Activated CD4-positive, alpha-beta T cell treated with anti-CD3 and anti-CD28 coated beads for 24 hours (primary cell): ENCODE results near the gene GPRC5B.

Source experiments
- DNase-seq, 2 donors: peaks; one replicate each; pipeline ENCODE4 v3.0.0-alpha.2; 2020; ENCODE audit warnings: low read depth in 2 of 2

GPRC5B gene

GRCh38 chr16:19872179-19872863, 12.3 kb downstream of the GPRC5B start:
- no peak for DNase-seq

DNA sequence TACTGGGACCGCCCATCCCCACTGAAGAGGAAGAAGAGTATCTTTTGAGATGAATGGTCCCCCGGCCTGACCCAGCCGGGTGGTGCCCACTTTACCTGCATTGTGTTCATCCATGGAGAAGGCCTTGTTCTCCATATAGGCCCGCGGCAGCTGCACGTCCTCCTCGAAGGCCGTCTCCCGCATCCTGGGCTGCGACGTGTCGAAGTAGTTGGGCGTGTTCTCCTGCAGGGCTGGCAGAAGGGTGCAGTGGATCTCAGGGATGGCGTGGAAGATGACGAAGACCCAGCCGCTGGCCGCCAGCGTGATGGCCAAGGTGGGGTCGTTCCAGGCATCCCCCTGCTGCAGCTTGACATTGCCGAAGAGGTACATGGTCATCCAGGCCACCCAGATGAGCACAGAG, 12.9 kb downstream of the GPRC5B start:
- no peak for DNase-seq

- no peak for DNase-seq
These were observed 16.2 kb downstream of the GPRC5B start for GRCh38 chr16:19868421-19868820.

GRCh38 chr16:19864566-19864965, 20.1 kb downstream of the GPRC5B start:
- DNase-seq: no peak

DNA sequence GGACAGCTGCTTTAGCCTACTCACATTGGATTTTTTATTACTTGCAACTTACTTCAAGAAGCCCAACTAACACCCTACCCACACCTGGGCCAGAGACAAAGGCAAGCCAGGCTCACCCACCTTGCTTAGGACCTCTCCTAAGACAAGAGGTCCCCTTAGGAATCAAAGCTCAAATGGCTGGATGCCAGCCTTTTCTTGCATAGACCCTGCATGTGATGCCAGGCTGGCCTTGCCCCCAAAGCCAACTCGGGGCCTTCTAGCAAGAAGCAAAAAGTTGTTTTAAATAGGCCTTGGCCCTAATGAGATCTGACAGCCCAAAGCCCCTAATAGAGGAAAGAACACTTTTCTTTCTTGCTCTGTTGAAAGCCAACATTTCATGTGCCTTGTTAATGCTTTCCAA, 20.7 kb downstream of the GPRC5B start:
- no peak for DNase-seq

DNA sequence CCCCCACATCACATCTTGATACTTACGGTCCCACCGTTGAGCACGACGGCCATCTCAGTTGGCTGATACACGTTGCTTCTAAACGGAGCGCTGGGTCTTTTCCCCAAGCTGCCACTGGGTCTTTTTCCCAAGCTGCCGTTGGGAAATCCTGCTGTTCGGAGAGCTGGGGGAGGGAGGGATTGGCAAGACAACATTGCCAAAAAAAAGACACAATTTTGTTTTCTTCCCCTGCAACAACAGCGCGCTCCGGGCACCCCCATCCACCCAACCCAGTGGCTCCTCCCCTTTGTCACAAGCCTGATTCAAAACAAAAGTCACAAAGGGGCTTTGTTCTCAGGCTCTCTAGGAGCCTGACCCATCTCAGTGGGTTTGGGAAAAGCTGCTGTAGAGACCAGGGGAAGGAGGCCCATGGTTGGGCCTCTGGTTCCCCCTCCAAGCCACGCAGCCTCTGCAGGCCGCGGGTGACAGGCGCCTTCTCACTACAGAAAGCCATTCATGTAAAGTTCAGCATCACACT, 22.8 kb downstream of the GPRC5B start:
- no peak for DNase-seq

DNA sequence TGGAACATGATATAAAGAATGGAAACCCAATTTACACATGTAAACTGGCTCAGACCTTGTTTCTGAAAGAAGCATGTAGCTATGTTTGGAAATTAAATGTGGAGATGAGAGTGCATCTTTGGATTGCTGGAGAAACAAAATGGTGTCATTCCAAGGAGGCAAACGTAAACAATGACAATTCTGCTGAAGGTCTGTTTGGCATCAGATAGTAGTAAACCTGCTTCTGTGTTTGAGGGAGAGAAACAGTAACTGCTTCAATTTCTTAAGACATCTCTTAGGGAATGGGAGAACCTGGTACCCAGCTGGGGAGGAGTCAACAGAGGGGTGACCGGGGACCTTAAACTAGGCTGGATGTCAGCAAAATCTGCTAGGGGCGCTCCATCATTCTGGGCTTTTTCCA, 23.5 kb downstream of the GPRC5B start:
- no peak for DNase-seq

- no peak for DNase-seq
These were observed 24.2 kb downstream of the GPRC5B start for GRCh38 chr16:19860166-19861041.

DNA sequence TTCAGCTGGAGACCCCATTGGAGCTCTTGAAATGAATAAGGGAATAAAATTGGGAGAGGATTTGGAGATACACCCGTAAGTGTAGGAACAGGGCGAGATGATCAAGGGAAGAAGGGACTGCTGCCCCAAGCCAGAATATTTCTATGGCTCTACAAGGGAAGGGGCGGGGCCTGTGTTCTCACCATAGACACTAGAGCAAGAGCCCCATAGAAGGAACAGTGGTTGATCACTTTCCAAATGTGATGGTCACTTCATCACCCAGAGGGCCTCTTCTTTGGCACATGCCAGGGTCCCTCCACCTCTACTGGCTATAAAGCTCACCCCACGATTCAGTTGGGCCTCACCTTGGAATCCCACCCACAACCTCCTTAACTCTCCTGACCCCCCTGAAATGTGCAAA, 25.0 kb downstream of the GPRC5B start:
- DNase-seq: no peak

- DNase-seq: no peak
These were observed 25.5 kb downstream of the GPRC5B start for GRCh38 chr16:19859166-19859565.

GRCh38 chr16:19858340-19859018, 26.2 kb downstream of the GPRC5B start:
- no peak for DNase-seq

DNA sequence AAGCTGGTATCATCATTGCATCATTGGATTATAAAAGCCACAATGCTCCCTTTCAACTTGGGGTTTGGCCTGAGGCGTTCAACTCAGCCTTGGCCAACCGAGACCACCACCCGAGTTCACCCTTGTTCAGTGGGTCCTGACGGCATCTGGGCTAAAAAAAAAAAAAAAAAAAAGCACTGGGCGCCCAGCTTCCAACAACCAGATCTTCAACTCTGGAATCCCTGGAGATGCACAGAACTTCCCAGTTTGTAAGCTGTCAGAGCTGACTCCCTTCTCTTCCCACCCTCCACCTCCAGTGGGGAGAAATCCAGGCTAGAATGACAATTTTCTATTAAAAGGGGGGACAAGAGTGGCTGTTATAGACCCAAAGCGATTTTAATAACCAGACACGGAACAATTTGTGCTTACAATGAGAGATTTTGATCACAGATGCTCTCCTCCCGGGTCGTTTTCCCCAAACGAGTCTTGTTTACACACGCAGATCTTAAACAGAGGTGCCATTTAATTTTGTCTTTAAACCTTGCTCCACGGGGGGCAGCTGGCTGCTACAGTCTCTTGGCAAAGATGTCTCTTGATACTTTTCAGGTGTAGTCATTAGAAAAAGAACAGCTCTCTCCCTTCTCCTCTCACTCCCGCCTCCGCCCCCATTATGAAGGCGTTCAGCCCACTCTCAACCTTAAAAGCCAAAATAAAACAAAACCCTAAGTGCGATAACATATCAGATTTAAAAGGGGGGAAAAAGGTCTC, 26.9 kb downstream of the GPRC5B start:
- no peak for DNase-seq

DNA sequence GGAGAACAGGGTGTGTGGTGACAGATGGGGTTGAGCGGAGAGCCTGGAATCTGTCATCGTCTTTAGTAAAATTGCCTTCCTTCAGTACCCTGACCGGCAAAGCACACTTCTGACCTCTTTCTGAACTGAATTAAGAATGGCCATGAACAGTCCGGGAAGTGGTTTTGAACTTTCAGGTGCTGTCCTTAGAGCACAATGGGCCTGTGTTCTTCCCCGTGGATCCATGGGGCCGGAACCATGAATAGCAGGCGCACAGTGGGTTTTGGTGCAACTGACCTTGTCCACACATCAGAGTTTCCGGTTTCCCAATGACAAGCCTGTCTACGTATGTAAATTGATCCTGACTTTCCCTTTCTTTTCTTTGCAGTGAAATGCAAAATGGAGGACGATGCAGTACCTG, 28.5 kb downstream of the GPRC5B start:
- DNase-seq: no peak

GRCh38 chr16:19854543-19854876, 30.1 kb downstream of the GPRC5B start:
- DNase-seq: no peak

- DNase-seq: no peak
These were observed 30.7 kb downstream of the GPRC5B start for GRCh38 chr16:19853742-19854542.

GRCh38 chr16:19853132-19853741, 31.4 kb downstream of the GPRC5B start:
- no peak for DNase-seq

DNA sequence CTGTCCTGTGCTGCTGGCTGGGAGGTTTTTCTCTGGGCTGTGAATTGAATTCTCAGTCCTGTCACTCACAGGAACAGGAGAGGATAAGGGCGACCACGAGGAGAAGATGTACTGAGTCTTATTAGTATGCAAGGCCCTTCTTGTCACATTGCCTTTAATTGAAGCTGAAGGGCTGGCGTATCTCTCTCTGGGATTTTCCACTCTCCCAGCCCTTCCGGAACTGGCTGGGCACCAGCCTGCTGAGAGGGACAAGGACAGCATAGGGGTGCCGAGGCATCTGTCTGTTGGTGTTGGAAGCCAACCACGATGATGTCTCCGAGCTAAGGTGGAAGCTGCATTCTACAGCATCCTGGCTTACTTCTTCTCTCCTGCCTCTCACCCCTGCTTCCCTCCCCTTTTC, 33.2 kb downstream of the GPRC5B start:
- no peak for DNase-seq

- DNase-seq: no peak
These were observed 34.4 kb downstream of the GPRC5B start for GRCh38 chr16:19850131-19850817.

- no peak for DNase-seq
These were observed 35.9 kb downstream of the GPRC5B start for GRCh38 chr16:19848756-19849155.

- no peak for DNase-seq
These were observed 38.2 kb downstream of the GPRC5B start for GRCh38 chr16:19846436-19846835.
